Sigmoid colon (tissue), 4 donors: ENCODE results near the gene ALDH3B1.

Experiments used
- CTCF ChIP-seq, 4 experiments: fragments of 450-650 bp in 3 of 4; fragments of 200-600 bp in 1 of 4; IDR thresholded peaks; one replicate each; pipeline ENCODE4 v1.5.1; 2016 to 2019; ENCODE audit warnings: antibody characterized with exemption in 4 of 4, mild to moderate bottlenecking in 3 of 4, moderate library complexity in 2 of 4
- POLR2AphosphoS5 ChIP-seq, 4 donors: sonication (generic); formaldehyde crosslinking; IDR thresholded peaks; one replicate each; pipeline ENCODE4 v1.6.1; 2017; ENCODE audit warnings: antibody characterized with exemption in 4 of 4

GRCh38 chr11:68027667-68028066 is 17.5 kb downstream of the ALDH3B1 start:
- TF ChIP-seq POLR2AphosphoS5 (IDR thresholded peaks at IDR 0.05) (no peak), CTCF (IDR thresholded peaks at IDR 0.05) (no peak)
